HepG2 (cell line): ENCODE data around the gene C20orf204. TPM values are rescaled to one million over a fixed set of nuclear protein-coding genes. Genes with fewer than 3 reads are reported as not detected.
A peak's percentile ranks its signal among the peaks of the same experiment; 100 is the strongest.

Experiments
- GABPA ChIP-seq, 2 experiments: IDR thresholded peaks; 2 replicates each; pipeline ENCODE4 v1.6.1; 2011 to 2016; ENCODE audit warnings: low read depth in 2 of 2, low read length in 1 of 2, missing biosample characterization in 1 of 2, missing genetic modification characterization in 1 of 2
- GMEB1 ChIP-seq: sonication (generic); formaldehyde crosslinking; IDR thresholded peaks from 2 replicates; pipeline ENCODE4 v1.5.1; 2020; ENCODE audit warnings: missing genetic modification reagents, mild to moderate bottlenecking, borderline replicate concordance
- HINFP ChIP-seq: sonication (generic); formaldehyde crosslinking; IDR thresholded peaks from 2 replicates; pipeline ENCODE4 v1.4.0; 2020; ENCODE audit warnings: low read depth, mild to moderate bottlenecking, missing genetic modification reagents
- KLF9 ChIP-seq: IDR thresholded peaks from 2 replicates; pipeline ENCODE4 v1.6.1; 2016; ENCODE audit warnings: low read depth
- PRMT3 ChIP-seq: sonication (generic); formaldehyde crosslinking; IDR thresholded peaks from 2 replicates; pipeline ENCODE4 v1.8.1; 2022; ENCODE audit warnings: low read depth, mild to moderate bottlenecking, moderate library complexity, missing genetic modification reagents, borderline replicate concordance
- PRPF4 ChIP-seq: fragments of 200-400 bp; formaldehyde crosslinking; IDR thresholded peaks from 2 replicates; pipeline ENCODE4 v1.6.1; 2016; ENCODE audit warnings: low read length, low read depth; ENCODE audit not compliant: poor library complexity, severe bottlenecking
- REXO4 ChIP-seq: sonication (generic); formaldehyde crosslinking; IDR thresholded peaks from 2 replicates; pipeline ENCODE4 v1.8.0; 2022; ENCODE audit warnings: missing genetic modification reagents, mild to moderate bottlenecking, borderline replicate concordance
- RFXANK ChIP-seq: IDR thresholded peaks from 2 replicates; pipeline ENCODE4 v1.6.1; 2016
- TRIM22 ChIP-seq: fragments of 450-650 bp; IDR thresholded peaks from 2 replicates; pipeline ENCODE4 v1.6.1; 2017
- ZBTB21 ChIP-seq: sonication (generic); formaldehyde crosslinking; IDR thresholded peaks from 2 replicates; pipeline ENCODE4 v1.4.0; 2020; ENCODE audit warnings: missing genetic modification reagents
- ZBTB8A ChIP-seq: sonication (generic); formaldehyde crosslinking; IDR thresholded peaks from 2 replicates; pipeline ENCODE4 v1.4.0; 2020; ENCODE audit warnings: mild to moderate bottlenecking, low read depth, missing genetic modification reagents, borderline replicate concordance
- ZNF24 ChIP-seq: fragments of 450-650 bp; IDR thresholded peaks from 2 replicates; pipeline ENCODE4 v1.6.1; 2017; ENCODE audit warnings: antibody characterized with exemption, mild to moderate bottlenecking
- ZNF343 ChIP-seq: sonication (generic); formaldehyde crosslinking; IDR thresholded peaks from 2 replicates; pipeline ENCODE4 v1.4.0; 2020; ENCODE audit warnings: mild to moderate bottlenecking, missing genetic modification reagents
- ZNF441 ChIP-seq: sonication (generic); formaldehyde crosslinking; IDR thresholded peaks from 2 replicates; pipeline ENCODE4 v1.7.0; 2021; ENCODE audit warnings: missing genetic modification reagents, borderline replicate concordance
- ZNF512B ChIP-seq: sonication (generic); formaldehyde crosslinking; IDR thresholded peaks from 2 replicates; pipeline ENCODE4 v1.5.1; 2020; ENCODE audit warnings: missing genetic modification reagents, mild to moderate bottlenecking, borderline replicate concordance
- ZNF513 ChIP-seq: sonication (generic); formaldehyde crosslinking; conservative IDR thresholded peaks from 2 replicates; pipeline ENCODE4 v1.5.0; 2020; ENCODE audit warnings: missing genetic modification reagents
- ZNF547 ChIP-seq: sonication (generic); formaldehyde crosslinking; IDR thresholded peaks from 2 replicates; pipeline ENCODE4 v1.5.1; 2020; ENCODE audit warnings: mild to moderate bottlenecking, missing genetic modification reagents
- ZNF569 ChIP-seq: sonication (generic); formaldehyde crosslinking; IDR thresholded peaks from 2 replicates; pipeline ENCODE4 v1.5.0; 2020; ENCODE audit warnings: mild to moderate bottlenecking, missing genetic modification reagents, moderate library complexity, borderline replicate concordance
- ZNF589 ChIP-seq: sonication (generic); formaldehyde crosslinking; conservative IDR thresholded peaks from 2 replicates; pipeline ENCODE4 v1.8.0; 2022; ENCODE audit warnings: mild to moderate bottlenecking, moderate library complexity, missing genetic modification reagents
- polyA plus RNA-seq, 8 experiments: library from polyadenylated mRNA; depleted of rRNA in 3 of 8; stranded (reverse) in 7 of 8; unstranded in 1 of 8; fragments of >200 nt; fragmentation: Illumina TruSeq in 4 of 8; extraction: Trizol in 4 of 8; gene quantifications; 2 replicates each; pipeline versions ENCODE4 v1.2.1 to v1.2.3, GENCODE V29; 2011 to 2016; ENCODE audit warnings: low read depth in 4 of 8, missing spikeins in 1 of 8, mixed read lengths in 1 of 8; ENCODE audit not compliant: insufficient read depth in 1 of 8
- total RNA-seq, 5 experiments: library from RNA; depleted of rRNA; stranded (reverse); fragments of >200 nt; fragmentation: Illumina TruSeq; extraction: Trizol; gene quantifications; 2 replicates each; pipeline ENCODE4 v1.2.3, GENCODE V29; 2016; ENCODE audit warnings: low read depth in 1 of 5

Gene C20orf204
- total and polyA plus RNA-seq, 2 of the 13 experiments (the other 11 are each of a cell fraction or from before 2014, with no cell fraction given) = 22.1 to 80.0 TPM

GRCh38 chr20:64041040-64041780 is 5.2 kb downstream of the C20orf204 start (continued):
- TF ChIP-seq PRPF4 = no peak
- TF ChIP-seq ZNF589 = no peak; the same call in none of the 2 replicates
- no peak for TF ChIP-seq KLF9
- TF ChIP-seq GMEB1 = no peak
- no peak for TF ChIP-seq ZNF569 (CRISPR knock-in tag)
- no peak; the same call in 1 of the 2 replicates for TF ChIP-seq ZNF547 (CRISPR knock-in tag)
- 0 out of 2 replicates have a peak, but pooled peaks have one; percentile 37 for TF ChIP-seq ZNF441
- 0 out of 2 replicates have a peak, but pooled peaks have one; percentile 36 for TF ChIP-seq ZNF512B (CRISPR knock-in tag)
- peak; percentile 59; the same call in 1 of the 2 replicates for TF ChIP-seq ZNF343 (CRISPR knock-in tag)
- peak; percentile 48; the same call in 1 of the 2 replicates for TF ChIP-seq ZBTB21 (CRISPR knock-in tag)
- TF ChIP-seq ZNF24 = no peak
- no peak for TF ChIP-seq GABPA (IDR thresholded peaks at IDR 0.05; ENCODE audit: low read depth, low read length)
- 0 out of 2 replicates have a peak, but pooled peaks have one; percentile 6 for TF ChIP-seq GABPA (CRISPR knock-in tag; IDR thresholded peaks at IDR 0.05; ENCODE audit: low read depth)
- TF ChIP-seq PRMT3 (CRISPR knock-in tag) = no peak
- no peak for TF ChIP-seq RFXANK (CRISPR knock-in tag)
- peak; percentile 60; the same call in 1 of the 2 replicates for TF ChIP-seq HINFP (CRISPR knock-in tag)
- TF ChIP-seq ZNF513 (CRISPR knock-in tag) = 0 out of 2 replicates have a peak, but pooled peaks have one; percentile 58
- no peak for TF ChIP-seq TRIM22
- no peak for TF ChIP-seq REXO4 (CRISPR knock-in tag)
- TF ChIP-seq ZBTB8A = peak; percentile 92; the same call in 1 of the 2 replicates
